ENCODE results near the gene SARS1.

- TF ChIP-seq CTCF (conservative IDR thresholded peaks at IDR 0.05 in 1 of 2, IDR thresholded peaks at IDR 0.05 in 1 of 2; ENCODE audit: low read depth in 1 of 2, low read length in 2 of 2) (no peak), EZH2 (IDR thresholded peaks at IDR 0.05; ENCODE audit: low read length, missing control alignments) (no peak)
Observed at GRCh38 chr1:109191891-109192290, 21.8 kb upstream of the SARS1 start.
